22Rv1 (cell line): ENCODE data around the gene LYRM9.

Experiments
- CTCF ChIP-seq: fragments of 450-650 bp; IDR thresholded peaks from 2 replicates; pipeline ENCODE4 v1.5.1; 2017; ENCODE audit warnings: mild to moderate bottlenecking
- ZFX ChIP-seq: fragments of 450-650 bp; IDR thresholded peaks from 2 replicates; pipeline ENCODE4 v1.6.1; 2017; ENCODE audit warnings: antibody characterized with exemption, borderline replicate concordance

- TF ChIP-seq CTCF (no peak), ZFX (no peak)
Observed at GRCh38 chr17:27878776-27879562, 14.2 kb downstream of the LYRM9 start.
